Activated CD4-positive, alpha-beta T cell treated with anti-CD3 and anti-CD28 coated beads for 36 hours (primary cell): ENCODE data around the gene BRINP3. TPM values are rescaled to one million over a fixed set of nuclear protein-coding genes. Genes with fewer than 3 reads are reported as not detected.

Source experiments
- ATAC-seq: fragments of 200-7000 bp; cut with Tn5 transposase; one replicate; pipeline ENCODE4 v1.10.0; 2021; ENCODE audit warnings: mild to moderate bottlenecking, moderate library complexity
- CTCF ChIA-PET: fragments of 350-600 bp; sonication (Branson Sonifier 250); formaldehyde crosslinking; loops from one replicate; lab custom pipeline; 2021; ENCODE audit warnings: antibody characterized with exemption; lab: Charles Lee
- POLR2A ChIA-PET: fragments of 350-600 bp; sonication (Branson Sonifier 250); formaldehyde crosslinking; loops from one replicate; lab custom pipeline; 2021; ENCODE audit warnings: antibody characterized with exemption, inconsistent platforms; lab: Charles Lee
- DNase-seq: peaks from one replicate; pipeline ENCODE4 v3.0.0-alpha.2; 2020
- H3K27ac Mint-ChIP-seq: one replicate; pipeline ENCODE4 v1.8.0; 2021; ENCODE audit warnings: mixed read lengths
- H3K27me3 Mint-ChIP-seq: one replicate; pipeline ENCODE4 v1.8.0; 2021; ENCODE audit warnings: mixed read lengths
- H3K36me3 Mint-ChIP-seq: one replicate; pipeline ENCODE4 v1.8.0; 2021; ENCODE audit warnings: low read depth, mixed read lengths
- H3K4me1 Mint-ChIP-seq: one replicate; pipeline ENCODE4 v1.8.0; 2021; ENCODE audit warnings: mixed read lengths
- H3K4me3 Mint-ChIP-seq: one replicate; pipeline ENCODE4 v1.8.0; 2021; ENCODE audit warnings: mild to moderate bottlenecking, moderate library complexity, mixed read lengths
- H3K9me3 Mint-ChIP-seq: one replicate; pipeline ENCODE4 v1.8.0; 2021; ENCODE audit warnings: low read depth, mixed read lengths
- intact Hi-C, 2 experiments: fragments of 100-400 bp; cut with DNase I in 1 of 2; cut with micrococcal nuclease in 1 of 2; formaldehyde crosslinking; loops; one replicate each; pipeline versions ENCODE4 v1.14.2 to v1.15.1; 2022 to 2024; cut with DNase I, micrococcal nuclease
- total RNA-seq, 2 experiments: library from RNA; stranded (reverse); gene quantifications; one replicate each; pipeline ENCODE4 v1.2.3, GENCODE V29; 2021

Gene BRINP3
- total RNA-seq, 2 experiments from 2014 or later: not detected

- Mint-ChIP-seq H3K4me1 (no peaks in the 10 kb centered on the region), H3K27ac (no peak overlapping the region), H3K9me3 (peaks cover 5% of the 10 kb centered on the region), H3K4me3 (no peak overlapping the region), H3K27me3 (no peaks in the 10 kb centered on the region), H3K36me3 (no peaks in the 10 kb centered on the region)
- DNase-seq (no peak), ATAC-seq (no peak)
- intact Hi-C loops: no loop called here
- CTCF ChIA-PET: no interaction called here
- POLR2A ChIA-PET: no interaction called here
These were observed 300.9 kb downstream of the BRINP3 start for GRCh38 chr1:190176776-190177175.

DNA sequence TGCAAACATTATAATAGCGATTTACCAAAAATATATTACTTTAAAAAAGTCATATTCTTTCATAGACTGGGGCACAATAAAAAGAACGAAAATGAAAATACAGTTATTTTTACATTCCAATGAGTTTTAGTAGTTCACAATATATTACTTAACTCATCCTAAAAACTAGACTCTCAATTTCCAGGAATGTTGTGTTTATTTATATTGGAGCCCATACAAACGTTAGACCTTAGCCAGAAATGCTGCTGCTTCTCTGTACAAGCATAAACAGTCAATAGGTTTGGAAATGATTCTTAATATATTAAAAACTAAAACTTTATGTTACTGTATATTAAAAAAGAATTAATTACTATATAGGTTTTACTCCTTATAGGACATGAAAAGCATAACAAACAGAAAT lies 302.3 kb downstream of the BRINP3 start:
- peaks cover 5% of the 10 kb centered on the region for H3K9me3 Mint-ChIP-seq
- H3K27me3 Mint-ChIP-seq: no peaks in the 10 kb centered on the region
- H3K27ac Mint-ChIP-seq: no peak overlapping the region
- CTCF ChIA-PET: no interaction called here
- H3K4me3 Mint-ChIP-seq: no peak overlapping the region
- intact Hi-C loops: no loop called here
- POLR2A ChIA-PET: no interaction called here
- no peaks in the 10 kb centered on the region for H3K4me1 Mint-ChIP-seq
- no peak for ATAC-seq
- H3K36me3 Mint-ChIP-seq: no peaks in the 10 kb centered on the region
- no peak for DNase-seq

DNA sequence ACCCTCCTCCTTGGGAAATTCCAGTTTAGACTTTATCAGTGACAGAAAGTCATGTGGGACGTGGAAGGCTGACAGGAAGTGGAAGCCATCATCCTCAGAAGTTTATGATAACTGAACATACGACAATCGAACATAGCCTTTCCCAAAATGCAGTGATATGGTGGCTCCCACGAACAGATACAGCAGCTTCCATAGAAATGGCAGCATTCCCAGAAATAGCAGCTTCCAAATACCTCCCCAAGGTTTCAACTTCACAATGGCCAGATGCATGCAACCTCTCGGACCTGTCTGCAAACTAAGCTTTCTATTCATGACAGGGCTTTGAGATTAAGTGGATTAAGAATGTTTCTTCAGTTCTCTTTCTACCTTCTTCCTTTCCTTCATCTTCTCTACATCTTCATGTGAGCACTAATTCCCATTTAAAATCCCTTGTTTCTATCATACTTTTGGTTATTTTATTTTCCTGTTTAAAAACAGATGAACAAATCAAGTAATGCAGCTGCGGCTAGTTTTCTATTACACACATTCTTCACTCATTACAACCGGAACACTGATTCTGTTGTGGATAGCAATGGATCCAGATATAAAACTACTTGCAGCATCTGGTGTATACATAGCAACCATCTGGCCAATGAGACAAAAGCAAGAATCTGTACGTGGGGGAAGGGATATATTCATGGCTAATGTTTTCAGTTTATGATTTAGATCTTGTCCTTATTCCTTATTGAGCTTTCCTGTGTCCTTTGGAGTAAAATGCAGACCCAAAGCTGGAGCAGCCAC lies 304.8 kb downstream of the BRINP3 start:
- no peak overlapping the region for H3K4me3 Mint-ChIP-seq
- intact Hi-C loops: no loop called here
- peaks cover 3% of the 10 kb centered on the region for H3K9me3 Mint-ChIP-seq
- ATAC-seq: no peak
- no peaks in the 10 kb centered on the region for H3K4me1 Mint-ChIP-seq
- ChIA-PET CTCF (no interaction called here), POLR2A (no interaction called here)
- DNase-seq: no peak
- no peaks in the 10 kb centered on the region for H3K36me3 Mint-ChIP-seq
- no peaks in the 10 kb centered on the region for H3K27me3 Mint-ChIP-seq
- H3K27ac Mint-ChIP-seq: no peak overlapping the region

DNA sequence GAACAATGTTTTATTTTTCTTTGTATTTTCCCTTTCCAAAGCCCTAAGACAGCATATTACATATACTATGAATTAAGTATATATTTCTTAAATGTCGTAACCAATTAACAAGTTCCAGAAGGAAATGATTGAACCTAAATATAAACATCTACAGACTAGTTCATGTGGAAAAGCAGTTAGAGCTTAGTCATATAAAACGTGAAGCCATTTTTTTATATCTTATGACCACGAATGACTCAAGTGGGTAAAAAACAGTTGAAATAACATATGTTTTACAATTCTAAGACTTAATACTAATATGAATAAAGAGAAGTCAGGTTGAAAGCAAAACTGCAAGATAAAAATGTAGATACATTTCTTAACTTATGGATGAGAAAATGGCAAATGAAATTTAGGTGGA lies 307.3 kb downstream of the BRINP3 start:
- no peak for ATAC-seq
- Mint-ChIP-seq H3K9me3 (peaks cover 2% of the 10 kb centered on the region), H3K4me1 (no peaks in the 10 kb centered on the region), H3K36me3 (no peaks in the 10 kb centered on the region), H3K27me3 (no peaks in the 10 kb centered on the region), H3K27ac (no peak overlapping the region), H3K4me3 (no peak overlapping the region)
- ChIA-PET CTCF (no interaction called here), POLR2A (no interaction called here)
- no peak for DNase-seq
- intact Hi-C loops: no loop called here

DNA sequence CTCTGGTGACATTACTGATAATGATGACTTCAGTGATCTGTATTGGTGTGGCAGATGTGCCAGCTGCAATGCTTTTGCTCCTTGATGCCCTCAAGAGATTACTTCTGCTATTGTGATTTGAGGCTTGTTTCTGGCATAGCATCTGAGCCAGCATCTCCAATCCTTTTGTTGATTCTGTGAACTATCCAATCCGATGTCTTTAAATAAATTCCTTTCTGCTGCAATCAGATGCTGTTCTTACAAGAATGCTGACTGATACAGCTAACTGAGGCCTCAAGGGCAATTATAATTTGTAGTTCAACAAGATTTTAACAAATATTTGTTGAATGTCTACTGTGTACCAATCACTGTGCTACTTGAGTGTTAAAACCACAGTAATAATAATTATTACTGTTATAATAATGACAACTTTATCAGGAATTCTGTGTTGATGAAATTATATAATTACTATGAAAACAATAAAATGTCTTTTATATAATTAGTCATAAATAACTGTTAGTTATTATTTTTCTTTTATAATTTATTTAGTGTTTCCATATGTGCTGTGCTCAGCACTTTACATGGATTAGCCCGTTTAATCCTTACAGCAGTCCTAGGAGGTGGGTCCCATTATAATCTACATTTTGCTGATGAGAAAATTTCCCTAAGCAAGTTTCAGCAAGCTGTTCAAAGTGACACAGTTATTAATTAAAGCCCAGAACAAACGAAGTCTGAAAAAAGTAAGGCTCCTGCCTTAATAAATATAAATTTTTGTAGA lies 308.2 kb downstream of the BRINP3 start:
- DNase-seq: no peak
- H3K4me3 Mint-ChIP-seq: no peak overlapping the region
- intact Hi-C loops: no loop called here
- no peaks in the 10 kb centered on the region for H3K4me1 Mint-ChIP-seq
- no peak overlapping the region for H3K27ac Mint-ChIP-seq
- H3K27me3 Mint-ChIP-seq: no peaks in the 10 kb centered on the region
- no peak for ATAC-seq
- H3K36me3 Mint-ChIP-seq: no peaks in the 10 kb centered on the region
- H3K9me3 Mint-ChIP-seq: peaks cover 2% of the 10 kb centered on the region
- ChIA-PET CTCF (no interaction called here), POLR2A (no interaction called here)

DNA sequence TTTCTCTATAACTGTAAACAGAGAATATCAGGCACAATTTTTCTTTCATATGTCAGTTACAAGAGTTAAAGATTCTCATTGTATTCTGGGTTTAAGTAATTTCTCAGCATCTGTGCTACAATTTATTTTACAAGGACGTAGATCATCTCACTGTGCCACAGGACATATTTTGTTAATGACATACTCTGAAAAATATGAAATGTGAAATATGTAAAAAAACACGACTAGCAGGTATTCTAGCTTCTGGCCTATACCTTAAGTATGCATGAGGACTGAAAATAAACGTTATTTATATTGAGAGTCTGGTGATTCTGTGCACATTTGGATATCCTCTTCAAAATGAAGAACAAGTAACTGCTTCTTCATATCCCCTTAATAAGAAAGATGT lies 308.8 kb downstream of the BRINP3 start:
- no peaks in the 10 kb centered on the region for H3K36me3 Mint-ChIP-seq
- ChIA-PET CTCF (no interaction called here), POLR2A (no interaction called here)
- no peak overlapping the region for H3K27ac Mint-ChIP-seq
- peaks cover 2% of the 10 kb centered on the region for H3K9me3 Mint-ChIP-seq
- intact Hi-C loops: no loop called here
- no peak for ATAC-seq
- H3K4me1 Mint-ChIP-seq: no peaks in the 10 kb centered on the region
- H3K4me3 Mint-ChIP-seq: no peak overlapping the region
- DNase-seq: no peak
- H3K27me3 Mint-ChIP-seq: no peaks in the 10 kb centered on the region

GRCh38 chr1:190168116-190168892 lies 309.4 kb downstream of the BRINP3 start:
- Mint-ChIP-seq H3K4me3 (no peak overlapping the region), H3K27ac (no peak overlapping the region), H3K9me3 (peaks cover 2% of the 10 kb centered on the region), H3K27me3 (no peaks in the 10 kb centered on the region), H3K36me3 (no peaks in the 10 kb centered on the region), H3K4me1 (no peaks in the 10 kb centered on the region)
- ChIA-PET CTCF (no interaction called here), POLR2A (no interaction called here)
- DNase-seq: no peak
- intact Hi-C loops: no loop called here
- ATAC-seq: no peak

DNA sequence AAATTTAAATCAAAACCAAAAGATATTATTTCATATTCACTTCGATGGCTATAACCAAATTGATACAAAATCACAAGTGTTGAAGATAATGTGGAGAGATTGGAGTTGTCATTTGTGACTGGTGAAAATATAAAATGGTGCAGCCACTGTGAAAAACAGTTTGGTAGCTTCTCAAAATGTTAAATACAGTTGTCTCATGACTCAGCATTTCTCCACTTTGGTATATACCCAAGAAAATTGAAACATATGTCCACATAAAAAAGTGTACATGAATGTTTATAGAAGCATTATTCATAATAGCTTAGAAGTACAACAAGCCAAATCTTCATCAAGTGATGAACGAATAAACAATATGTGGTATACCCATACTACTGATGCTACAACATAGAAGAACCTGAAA lies 318.5 kb downstream of the BRINP3 start:
- intact Hi-C loops: no loop called here
- Mint-ChIP-seq H3K27ac (no peak overlapping the region), H3K36me3 (no peaks in the 10 kb centered on the region), H3K4me1 (no peaks in the 10 kb centered on the region), H3K27me3 (no peaks in the 10 kb centered on the region), H3K4me3 (no peak overlapping the region), H3K9me3 (no peaks in the 10 kb centered on the region)
- CTCF ChIA-PET: no interaction called here
- ATAC-seq (no peak), DNase-seq (no peak)
- POLR2A ChIA-PET: no interaction called here

GRCh38 chr1:190154744-190155143 lies 322.9 kb downstream of the BRINP3 start:
- no peaks in the 10 kb centered on the region for H3K9me3 Mint-ChIP-seq
- ATAC-seq (no peak), DNase-seq (no peak)
- no peaks in the 10 kb centered on the region for H3K36me3 Mint-ChIP-seq
- ChIA-PET CTCF (no interaction called here), POLR2A (no interaction called here)
- no peak overlapping the region for H3K27ac Mint-ChIP-seq
- no peak overlapping the region for H3K4me3 Mint-ChIP-seq
- no peaks in the 10 kb centered on the region for H3K27me3 Mint-ChIP-seq
- intact Hi-C loops: no loop called here
- H3K4me1 Mint-ChIP-seq: no peaks in the 10 kb centered on the region

DNA sequence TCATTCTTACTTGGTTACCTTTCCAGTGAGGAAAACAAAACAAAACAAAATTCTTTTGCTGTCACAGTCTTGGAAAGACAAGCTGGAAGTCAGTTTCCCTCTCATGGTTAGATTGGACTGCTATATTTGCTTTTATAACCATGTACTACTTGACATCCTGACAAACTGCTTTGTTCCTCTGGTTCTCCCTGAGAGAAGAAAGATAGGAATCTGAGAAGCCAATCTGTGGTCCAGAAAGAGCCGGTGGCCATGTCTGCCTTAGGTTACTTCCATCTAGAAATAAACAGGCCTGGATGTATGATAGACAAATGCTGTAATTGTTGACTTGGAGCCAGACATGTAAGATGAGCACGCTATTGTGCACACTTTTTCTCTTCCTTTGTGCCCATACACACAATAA lies 330.0 kb downstream of the BRINP3 start:
- ATAC-seq: no peak
- intact Hi-C loops: no loop called here
- Mint-ChIP-seq H3K4me3 (no peak overlapping the region), H3K4me1 (no peaks in the 10 kb centered on the region), H3K27me3 (no peaks in the 10 kb centered on the region), H3K36me3 (no peaks in the 10 kb centered on the region), H3K9me3 (no peaks in the 10 kb centered on the region), H3K27ac (no peak overlapping the region)
- CTCF ChIA-PET: no interaction called here
- no peak for DNase-seq
- POLR2A ChIA-PET: no interaction called here

GRCh38 chr1:190144650-190145049 lies 333.0 kb downstream of the BRINP3 start:
- Mint-ChIP-seq H3K36me3 (no peaks in the 10 kb centered on the region), H3K4me1 (no peaks in the 10 kb centered on the region), H3K27ac (no peak overlapping the region), H3K4me3 (no peak overlapping the region), H3K27me3 (no peaks in the 10 kb centered on the region), H3K9me3 (peaks cover 2% of the 10 kb centered on the region)
- intact Hi-C loops: no loop called here
- ATAC-seq (no peak), DNase-seq (no peak)
- ChIA-PET CTCF (no interaction called here), POLR2A (no interaction called here)

DNA sequence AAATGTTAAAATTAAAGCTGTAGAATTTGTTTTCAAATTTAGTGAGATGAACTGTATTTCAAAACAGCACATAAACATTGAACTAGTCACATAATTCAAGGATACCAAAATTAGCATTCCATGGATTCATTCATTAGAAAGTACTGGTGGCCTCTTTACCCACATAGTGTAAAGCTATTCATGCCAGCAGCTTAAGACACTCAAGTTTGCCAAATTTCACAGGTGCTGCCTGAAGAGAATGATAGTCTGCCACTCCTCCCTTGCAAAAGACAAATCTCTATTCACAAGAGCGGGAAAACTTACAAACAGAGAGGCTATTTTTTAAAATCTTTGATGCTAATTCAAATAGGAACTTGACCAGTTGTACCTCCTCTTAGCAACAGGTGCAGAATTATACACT lies 337.0 kb downstream of the BRINP3 start:
- Mint-ChIP-seq H3K4me3 (no peak overlapping the region), H3K36me3 (no peaks in the 10 kb centered on the region), H3K4me1 (no peaks in the 10 kb centered on the region), H3K27ac (no peak overlapping the region), H3K27me3 (no peaks in the 10 kb centered on the region), H3K9me3 (peaks cover 6% of the 10 kb centered on the region)
- POLR2A ChIA-PET: no interaction called here
- ATAC-seq: no peak
- intact Hi-C loops: no loop called here
- DNase-seq: no peak
- CTCF ChIA-PET: no interaction called here
